Measurements from ENCODE around the gene FAM120B. TPM values are rescaled to one million over a fixed set of nuclear protein-coding genes. Genes with fewer than 3 reads are reported as not detected.
A peak's percentile ranks its signal among the peaks of the same experiment; 100 is the strongest.
"Not testable (repeated sequence)": the region's sequence is repeated elsewhere in the genome, so short reads cannot be mapped to it uniquely, and the experiment has no call there.

The FAM120B gene
- total RNA-seq, 6 experiments from 2014 or later: 33.3 to 36.6 (median 35.4) TPM

GRCh38 chr6:170404036-170404435 lies 97.5 kb downstream of the FAM120B start:
- 0 out of 2 replicates have a peak overlapping the region, but pooled peaks have one; percentile 26 for H3K27ac Mint-ChIP-seq
- no peaks in the 10 kb centered on the region; the same call in 1 of the 2 replicates for H3K27me3 Mint-ChIP-seq (ENCODE audit: insufficient read depth)
- H3K4me1 Mint-ChIP-seq (ENCODE audit: low read depth): peaks cover 58% of the 10 kb centered on the region
- H3K36me3 Mint-ChIP-seq (ENCODE audit: low read depth): peaks cover 41% of the 10 kb centered on the region
- no peak for DNase-seq
- TF ChIP-seq, protein P1, sequence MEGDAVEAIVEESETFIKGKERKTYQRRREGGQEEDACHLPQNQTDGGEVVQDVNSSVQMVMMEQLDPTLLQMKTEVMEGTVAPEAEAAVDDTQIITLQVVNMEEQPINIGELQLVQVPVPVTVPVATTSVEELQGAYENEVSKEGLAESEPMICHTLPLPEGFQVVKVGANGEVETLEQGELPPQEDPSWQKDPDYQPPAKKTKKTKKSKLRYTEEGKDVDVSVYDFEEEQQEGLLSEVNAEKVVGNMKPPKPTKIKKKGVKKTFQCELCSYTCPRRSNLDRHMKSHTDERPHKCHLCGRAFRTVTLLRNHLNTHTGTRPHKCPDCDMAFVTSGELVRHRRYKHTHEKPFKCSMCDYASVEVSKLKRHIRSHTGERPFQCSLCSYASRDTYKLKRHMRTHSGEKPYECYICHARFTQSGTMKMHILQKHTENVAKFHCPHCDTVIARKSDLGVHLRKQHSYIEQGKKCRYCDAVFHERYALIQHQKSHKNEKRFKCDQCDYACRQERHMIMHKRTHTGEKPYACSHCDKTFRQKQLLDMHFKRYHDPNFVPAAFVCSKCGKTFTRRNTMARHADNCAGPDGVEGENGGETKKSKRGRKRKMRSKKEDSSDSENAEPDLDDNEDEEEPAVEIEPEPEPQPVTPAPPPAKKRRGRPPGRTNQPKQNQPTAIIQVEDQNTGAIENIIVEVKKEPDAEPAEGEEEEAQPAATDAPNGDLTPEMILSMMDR (IDR thresholded peaks at IDR 0.05): no peak
- H3K9me3 Mint-ChIP-seq: no peaks in the 10 kb centered on the region
- H3K4me3 Mint-ChIP-seq: no peak overlapping the region

DNA sequence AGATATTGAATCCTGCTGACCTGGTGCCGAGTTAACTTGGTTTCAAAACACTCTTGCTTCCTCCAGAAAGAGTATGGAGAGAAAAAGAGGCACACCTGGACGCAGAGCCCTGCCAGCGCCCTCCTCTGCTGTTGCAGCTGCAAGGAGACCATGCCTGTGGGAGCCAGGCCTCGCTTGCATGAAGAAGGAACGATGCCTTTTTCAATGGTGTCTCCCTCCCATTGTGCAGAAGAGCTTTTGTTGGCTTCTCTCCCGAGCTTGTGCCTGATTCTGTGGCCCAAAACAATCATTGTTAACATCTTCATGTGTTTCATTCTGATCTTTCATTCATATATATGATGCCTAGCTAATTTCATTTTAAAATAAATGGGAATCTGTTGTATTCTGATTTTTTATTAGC lies 98.1 kb downstream of the FAM120B start:
- TF ChIP-seq, protein P1 (IDR thresholded peaks at IDR 0.05): no peak
- H3K36me3 Mint-ChIP-seq (ENCODE audit: low read depth): peaks cover 41% of the 10 kb centered on the region
- peaks cover 58% of the 10 kb centered on the region for H3K4me1 Mint-ChIP-seq (ENCODE audit: low read depth)
- no peak for DNase-seq
- H3K27ac Mint-ChIP-seq: peak overlapping the region; percentile 96
- no peaks in the 10 kb centered on the region for H3K9me3 Mint-ChIP-seq
- peak overlapping the region; percentile 75 for H3K4me3 Mint-ChIP-seq
- no peaks in the 10 kb centered on the region; the same call in 1 of the 2 replicates for H3K27me3 Mint-ChIP-seq (ENCODE audit: insufficient read depth)

- H3K27ac Mint-ChIP-seq: peak overlapping the region; percentile 96
- peaks cover 41% of the 10 kb centered on the region for H3K36me3 Mint-ChIP-seq (ENCODE audit: low read depth)
- H3K4me3 Mint-ChIP-seq: peak overlapping the region; percentile 75
- peak; percentile 97 for DNase-seq
- TF ChIP-seq, protein P1 (IDR thresholded peaks at IDR 0.05): no peak
- peaks cover 58% of the 10 kb centered on the region for H3K4me1 Mint-ChIP-seq (ENCODE audit: low read depth)
- no peaks in the 10 kb centered on the region; the same call in 1 of the 2 replicates for H3K27me3 Mint-ChIP-seq (ENCODE audit: insufficient read depth)
- no peaks in the 10 kb centered on the region for H3K9me3 Mint-ChIP-seq
These were observed 98.9 kb downstream of the FAM120B start for GRCh38 chr6:170405311-170405975.

- Mint-ChIP-seq H3K27me3 (ENCODE audit: insufficient read depth) (no peaks in the 10 kb centered on the region; the same call in 1 of the 2 replicates), H3K4me1 (ENCODE audit: low read depth) (peaks cover 58% of the 10 kb centered on the region), H3K27ac (peak overlapping the region; percentile 96; the same call in 1 of the 2 replicates), H3K36me3 (ENCODE audit: low read depth) (peaks cover 41% of the 10 kb centered on the region), H3K4me3 (no peak overlapping the region), H3K9me3 (no peaks in the 10 kb centered on the region)
- TF ChIP-seq, protein P1 (IDR thresholded peaks at IDR 0.05): no peak
- DNase-seq: no peak
These were observed 100.6 kb downstream of the FAM120B start for GRCh38 chr6:170407200-170407599.

GRCh38 chr6:170407932-170408331 lies 101.4 kb downstream of the FAM120B start:
- Mint-ChIP-seq H3K36me3 (ENCODE audit: low read depth) (peaks cover 41% of the 10 kb centered on the region), H3K4me3 (no peak overlapping the region), H3K27me3 (ENCODE audit: insufficient read depth) (no peaks in the 10 kb centered on the region; the same call in 1 of the 2 replicates), H3K4me1 (ENCODE audit: low read depth) (peaks cover 53% of the 10 kb centered on the region), H3K27ac (no peak overlapping the region), H3K9me3 (no peaks in the 10 kb centered on the region)
- TF ChIP-seq, protein P1 (IDR thresholded peaks at IDR 0.05): no peak
- DNase-seq: no peak

DNA sequence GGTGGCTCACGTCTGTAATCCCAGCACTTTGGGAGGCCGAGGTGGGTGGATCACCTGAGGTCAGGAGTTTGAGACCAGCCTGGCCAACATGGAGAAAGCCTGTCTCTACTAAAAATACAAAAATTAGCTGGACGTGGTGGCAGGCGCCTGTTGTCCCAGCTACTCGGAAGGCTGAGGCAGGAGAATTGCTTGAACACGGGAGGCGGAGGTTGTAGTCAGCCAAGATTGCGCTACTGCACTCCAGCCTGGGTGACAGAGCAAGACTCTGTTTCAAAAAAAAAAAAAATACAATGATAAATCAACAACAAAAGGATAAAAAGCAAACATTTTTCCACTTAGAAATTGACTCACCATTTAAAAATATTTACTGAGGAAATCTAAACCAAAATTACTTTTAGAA lies 103.2 kb downstream of the FAM120B start:
- H3K4me3 Mint-ChIP-seq; H3K9me3 Mint-ChIP-seq; H3K27me3 Mint-ChIP-seq (ENCODE audit: insufficient read depth); H3K27ac Mint-ChIP-seq; DNase-seq: not testable (repeated sequence)
- peaks cover 42% of the 10 kb centered on the region for H3K36me3 Mint-ChIP-seq (ENCODE audit: low read depth)
- H3K4me1 Mint-ChIP-seq (ENCODE audit: low read depth): peaks cover 35% of the 10 kb centered on the region
